HAP-1 (cell line): ENCODE measurements around the gene SERTAD2.

ENCODE experiments used
- DNase-seq, 2 experiments: peaks; one replicate each; pipeline ENCODE4 v3.0.0-alpha.2; 2016 to 2020; ENCODE audit warnings: low spot score in 2 of 2
- H3K27me3 ChIP-seq: fragments of 250-450 bp; sonication (Bioruptor Pico); 2 replicates; pipeline ENCODE4 v1.5.1; 2020; ENCODE audit warnings: low read depth, mild to moderate bottlenecking, moderate library complexity
- H3K36me3 ChIP-seq: fragments of 250-450 bp; sonication (Bioruptor Pico); replicated peaks from 2 replicates; pipeline ENCODE4 v1.5.1; 2020; ENCODE audit warnings: mild to moderate bottlenecking
- H3K4me1 ChIP-seq: fragments of 250-450 bp; sonication (Bioruptor Pico); 2 replicates; pipeline ENCODE4 v1.5.1; 2020; ENCODE audit warnings: mild to moderate bottlenecking
- H3K4me3 ChIP-seq: fragments of 250-450 bp; sonication (Bioruptor Pico); 2 replicates; pipeline ENCODE4 v1.5.1; 2020; ENCODE audit warnings: mild to moderate bottlenecking, moderate library complexity
- H3K9me3 ChIP-seq: fragments of 250-450 bp; sonication (Bioruptor Pico); 2 replicates; pipeline ENCODE4 v1.5.1; 2020; ENCODE audit warnings: mild to moderate bottlenecking, moderate library complexity
- in situ Hi-C: fragments of 300-500 bp; cut with MboI; formaldehyde crosslinking; loops from 3 replicates; pipeline ENCODE4 v1.14.3; 2020; ENCODE audit warnings: low sequenced_read_pairs, inconsistent platforms, mixed read lengths

Gene SERTAD2

GRCh38 chr2:64635976-64636911, 17.5 kb downstream of the SERTAD2 start:
- no peak overlapping the region for H3K4me3 ChIP-seq
- in situ Hi-C loops = no loop called here
- H3K36me3 ChIP-seq = peaks cover 25% of the 10 kb centered on the region
- peaks cover 20% of the 10 kb centered on the region for H3K4me1 ChIP-seq
- no peaks in the 10 kb centered on the region for H3K27me3 ChIP-seq
- no peak for DNase-seq
- no peaks in the 10 kb centered on the region for H3K9me3 ChIP-seq

- Histone ChIP-seq H3K36me3 (peaks cover 25% of the 10 kb centered on the region), H3K27me3 (no peaks in the 10 kb centered on the region), H3K4me1 (peaks cover 3% of the 10 kb centered on the region), H3K9me3 (no peaks in the 10 kb centered on the region), H3K4me3 (no peak overlapping the region)
- DNase-seq = no peak
- in situ Hi-C loops = no loop called here
Observed at GRCh38 chr2:64634345-64635267, 19.1 kb downstream of the SERTAD2 start.

GRCh38 chr2:64632835-64633819, 20.6 kb downstream of the SERTAD2 start:
- H3K9me3 ChIP-seq = no peaks in the 10 kb centered on the region
- in situ Hi-C loops = no loop called here
- H3K27me3 ChIP-seq = no peaks in the 10 kb centered on the region
- H3K4me3 ChIP-seq = no peak overlapping the region
- no peaks in the 10 kb centered on the region for H3K4me1 ChIP-seq
- DNase-seq = no peak
- H3K36me3 ChIP-seq = peaks cover 25% of the 10 kb centered on the region

DNA sequence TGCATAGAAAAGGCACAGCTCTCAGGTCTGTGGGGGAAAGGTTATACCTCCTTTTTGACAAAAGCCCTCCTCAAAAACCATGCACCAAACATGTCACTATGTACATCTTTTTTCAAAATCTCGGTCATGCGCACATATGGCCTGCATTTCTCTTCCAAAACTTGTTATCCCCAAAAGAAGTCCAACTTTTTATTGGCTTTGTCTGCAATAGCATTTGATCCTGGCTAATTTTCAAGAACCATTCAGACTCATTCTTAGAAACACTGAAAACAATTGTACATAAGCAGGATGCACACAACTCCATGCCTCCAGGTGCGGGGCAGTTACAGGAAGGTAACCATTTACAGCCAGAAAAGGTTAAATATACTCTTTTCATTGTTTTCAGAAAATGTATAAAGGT, 21.9 kb downstream of the SERTAD2 start:
- DNase-seq = no peak
- no peaks in the 10 kb centered on the region for H3K4me1 ChIP-seq
- H3K36me3 ChIP-seq = peaks cover 25% of the 10 kb centered on the region
- no peaks in the 10 kb centered on the region for H3K27me3 ChIP-seq
- in situ Hi-C loops = no loop called here
- H3K9me3 ChIP-seq = no peaks in the 10 kb centered on the region
- H3K4me3 ChIP-seq = no peak overlapping the region

DNA sequence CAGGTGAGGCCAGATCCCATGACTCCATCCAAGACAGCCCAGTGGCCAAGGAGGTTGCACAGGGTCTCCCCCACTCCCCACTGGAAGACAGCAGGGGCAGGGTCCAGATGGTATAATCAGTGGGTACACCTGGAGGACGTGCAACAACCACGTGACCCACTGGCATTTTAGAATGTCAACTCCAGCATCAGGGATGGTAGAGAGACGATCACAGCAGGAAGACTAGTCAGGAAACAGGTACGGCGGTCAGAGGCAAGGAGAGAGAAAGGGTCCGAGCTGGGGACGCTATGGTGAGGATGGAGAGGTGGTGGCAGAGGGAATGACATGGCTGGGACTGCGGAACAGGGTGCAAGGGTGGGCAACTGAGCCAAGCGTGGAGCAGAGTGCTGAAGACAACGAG, 23.0 kb downstream of the SERTAD2 start:
- peaks cover 20% of the 10 kb centered on the region for H3K36me3 ChIP-seq
- H3K9me3 ChIP-seq = no peaks in the 10 kb centered on the region
- H3K4me3 ChIP-seq = no peak overlapping the region
- in situ Hi-C loops = no loop called here
- no peaks in the 10 kb centered on the region for H3K27me3 ChIP-seq
- no peaks in the 10 kb centered on the region for H3K4me1 ChIP-seq
- DNase-seq = no peak

- no peak overlapping the region for H3K4me3 ChIP-seq
- peaks cover 11% of the 10 kb centered on the region for H3K36me3 ChIP-seq
- DNase-seq = no peak
- no peaks in the 10 kb centered on the region for H3K9me3 ChIP-seq
- no peaks in the 10 kb centered on the region for H3K4me1 ChIP-seq
- no peaks in the 10 kb centered on the region for H3K27me3 ChIP-seq
- in situ Hi-C loops = no loop called here
Observed at GRCh38 chr2:64629875-64630274, 23.8 kb downstream of the SERTAD2 start.

DNA sequence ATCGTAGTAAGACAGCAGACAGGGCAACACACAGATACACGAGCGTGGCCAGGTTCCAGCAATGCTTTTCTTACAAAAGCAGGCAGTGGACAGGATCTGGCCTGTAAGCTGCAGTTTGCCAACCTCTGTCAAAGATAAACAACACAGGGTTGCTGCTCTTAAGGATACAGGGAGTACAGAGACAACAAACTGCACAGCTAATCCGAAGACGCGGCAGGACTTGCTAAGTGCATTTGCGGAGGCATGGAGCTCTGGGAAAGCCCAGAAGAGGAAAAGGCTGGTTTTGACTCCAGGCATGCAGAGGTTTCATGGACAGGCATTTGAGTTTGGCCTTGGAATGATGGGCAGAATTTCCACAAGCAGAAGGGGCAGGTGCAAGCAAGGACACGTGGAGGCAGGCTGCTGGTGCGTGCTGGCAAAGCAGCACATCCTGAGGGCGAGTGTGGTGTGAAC, 24.4 kb downstream of the SERTAD2 start:
- H3K4me1 ChIP-seq = no peaks in the 10 kb centered on the region
- in situ Hi-C loops = no loop called here
- DNase-seq = no peak
- no peaks in the 10 kb centered on the region for H3K9me3 ChIP-seq
- no peak overlapping the region for H3K4me3 ChIP-seq
- H3K27me3 ChIP-seq = no peaks in the 10 kb centered on the region
- peaks cover 8% of the 10 kb centered on the region for H3K36me3 ChIP-seq

GRCh38 chr2:64627860-64628841, 25.6 kb downstream of the SERTAD2 start:
- no peaks in the 10 kb centered on the region for H3K4me1 ChIP-seq
- H3K36me3 ChIP-seq = no peaks in the 10 kb centered on the region; the same call in 1 of the 2 replicates
- H3K4me3 ChIP-seq = no peak overlapping the region
- in situ Hi-C loops = no loop called here
- no peak for DNase-seq
- no peaks in the 10 kb centered on the region for H3K9me3 ChIP-seq
- H3K27me3 ChIP-seq = no peaks in the 10 kb centered on the region

DNA sequence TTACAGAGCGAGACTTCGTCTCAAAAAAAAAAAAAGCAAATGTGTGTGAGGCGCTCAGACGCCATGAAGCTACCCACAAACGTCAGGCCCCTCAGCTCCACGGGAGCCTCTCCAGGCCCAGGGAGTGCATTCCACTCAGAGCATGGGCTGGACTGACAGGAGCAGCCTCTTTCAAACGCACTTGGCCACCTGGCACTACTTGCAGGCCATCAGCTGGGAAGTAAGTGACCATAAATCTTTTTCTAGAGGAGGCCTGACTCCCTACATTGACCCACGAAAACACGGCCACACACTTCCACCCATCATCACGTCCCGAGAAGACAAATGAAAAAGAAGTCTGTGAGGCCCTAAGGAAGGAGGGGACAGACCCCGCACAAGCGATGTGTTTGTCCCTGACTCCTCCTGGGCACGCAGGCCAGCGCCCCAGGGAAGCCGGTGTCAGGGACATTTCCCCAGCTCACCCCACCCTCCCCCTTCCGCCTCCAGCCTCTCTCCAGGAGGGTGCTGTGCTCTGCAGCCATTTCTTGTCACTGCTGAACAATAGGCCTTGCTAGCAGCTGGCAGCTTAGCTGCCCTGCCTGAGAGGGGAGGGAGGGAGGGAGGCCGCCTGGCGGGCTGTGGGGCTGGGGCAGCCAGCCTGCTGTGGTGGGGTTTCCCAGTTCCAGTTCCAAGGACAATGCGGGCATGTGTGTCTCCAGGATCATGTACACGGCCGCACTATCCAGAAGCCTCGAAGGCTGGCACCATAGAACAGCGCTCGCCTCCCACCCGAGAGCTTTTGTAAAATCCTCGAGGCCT, 26.6 kb downstream of the SERTAD2 start:
- DNase-seq = peak in 1 of 2 experiments; percentile 68
- Histone ChIP-seq H3K27me3 (no peaks in the 10 kb centered on the region), H3K9me3 (no peaks in the 10 kb centered on the region), H3K4me3 (no peak overlapping the region), H3K36me3 (no peaks in the 10 kb centered on the region), H3K4me1 (no peaks in the 10 kb centered on the region)
- in situ Hi-C loops = no loop called here

- in situ Hi-C loops = no loop called here
- no peak overlapping the region for H3K4me3 ChIP-seq
Observed at GRCh38 chr2:64626146-64626809, 27.4 kb downstream of the SERTAD2 start.

More at GRCh38 chr2:64626146-64626809, 27.4 kb downstream of the SERTAD2 start:
- no peaks in the 10 kb centered on the region for H3K9me3 ChIP-seq
- DNase-seq = no peak
- H3K27me3 ChIP-seq = no peaks in the 10 kb centered on the region
- H3K4me1 ChIP-seq = no peaks in the 10 kb centered on the region; the same call in none of the 2 replicates
- H3K36me3 ChIP-seq = no peaks in the 10 kb centered on the region
